ENCODE measurements around the gene TEX11. TPM values are rescaled to one million over a fixed set of nuclear protein-coding genes. Genes with fewer than 3 reads are reported as not detected.
"Not testable (repeated sequence)": the region's sequence is repeated elsewhere in the genome, so short reads cannot be mapped to it uniquely, and the experiment has no call there.

The TEX11 gene
- total RNA-seq, 1 experiment from 2014 or later = 0.11 TPM

GRCh38 chrX:70806081-70806480, 102.4 kb downstream of the TEX11 start:
- DNase-seq (ENCODE audit: low read depth, low spot score) = no peak
- in situ Hi-C loops (cut with HindIII; ENCODE audit: low pct_unique_long_range_greater_than_20kb, low sequenced_read_pairs) = no loop called here

GRCh38 chrX:70796742-70797141, 111.8 kb downstream of the TEX11 start:
- DNase-seq (ENCODE audit: low read depth, low spot score); in situ Hi-C loops (cut with HindIII; ENCODE audit: low pct_unique_long_range_greater_than_20kb, low sequenced_read_pairs): not testable (repeated sequence)

GRCh38 chrX:70774223-70774622, 134.3 kb downstream of the TEX11 start:
- in situ Hi-C loops (cut with HindIII; ENCODE audit: low pct_unique_long_range_greater_than_20kb, low sequenced_read_pairs) = no loop called here

GRCh38 chrX:70769659-70770227, 138.8 kb downstream of the TEX11 start:
- peak; percentile 36 for DNase-seq (ENCODE audit: low read depth, low spot score)
- in situ Hi-C loops (cut with HindIII; ENCODE audit: low pct_unique_long_range_greater_than_20kb, low sequenced_read_pairs) = no loop called here

More at GRCh38 chrX:70774223-70774622, 134.3 kb downstream of the TEX11 start:
- no peak for DNase-seq (ENCODE audit: low read depth, low spot score)

- DNase-seq (ENCODE audit: low read depth, low spot score) = peak; percentile 17
- in situ Hi-C loops (cut with HindIII; ENCODE audit: low pct_unique_long_range_greater_than_20kb, low sequenced_read_pairs) = no loop called here
These were observed 146.2 kb downstream of the TEX11 start for GRCh38 chrX:70762285-70762684.

GRCh38 chrX:70755850-70756249, 152.7 kb downstream of the TEX11 start:
- in situ Hi-C loops (cut with HindIII; ENCODE audit: low pct_unique_long_range_greater_than_20kb, low sequenced_read_pairs) = no loop called here
- no peak for DNase-seq (ENCODE audit: low read depth, low spot score)

GRCh38 chrX:70754169-70754848, 154.2 kb downstream of the TEX11 start:
- in situ Hi-C loops (cut with HindIII; ENCODE audit: low pct_unique_long_range_greater_than_20kb, low sequenced_read_pairs) = no loop called here
- no peak for DNase-seq (ENCODE audit: low read depth, low spot score)

GRCh38 chrX:70733774-70734173, 174.7 kb downstream of the TEX11 start:
- in situ Hi-C loops (cut with HindIII; ENCODE audit: low pct_unique_long_range_greater_than_20kb, low sequenced_read_pairs) = not testable (repeated sequence)

GRCh38 chrX:70727961-70728360, 180.6 kb downstream of the TEX11 start:
- DNase-seq (ENCODE audit: low read depth, low spot score); in situ Hi-C loops (cut with HindIII; ENCODE audit: low pct_unique_long_range_greater_than_20kb, low sequenced_read_pairs): not testable (repeated sequence)

More at GRCh38 chrX:70733774-70734173, 174.7 kb downstream of the TEX11 start:
- DNase-seq (ENCODE audit: low read depth, low spot score) = not testable (repeated sequence)

- in situ Hi-C loops (cut with HindIII; ENCODE audit: low pct_unique_long_range_greater_than_20kb, low sequenced_read_pairs) = no loop called here
- no peak for DNase-seq (ENCODE audit: low read depth, low spot score)
These were observed 187.8 kb downstream of the TEX11 start for GRCh38 chrX:70720721-70721120.

- in situ Hi-C loops (cut with HindIII; ENCODE audit: low pct_unique_long_range_greater_than_20kb, low sequenced_read_pairs); DNase-seq (ENCODE audit: low read depth, low spot score): not testable (repeated sequence)
These were observed 197.2 kb downstream of the TEX11 start for GRCh38 chrX:70711336-70711735.

- in situ Hi-C loops (cut with HindIII; ENCODE audit: low pct_unique_long_range_greater_than_20kb, low sequenced_read_pairs) = no loop called here
- DNase-seq (ENCODE audit: low read depth, low spot score) = no peak
These were observed 214.0 kb downstream of the TEX11 start for GRCh38 chrX:70694339-70695122.

- DNase-seq (ENCODE audit: low read depth, low spot score); in situ Hi-C loops (cut with HindIII; ENCODE audit: low pct_unique_long_range_greater_than_20kb, low sequenced_read_pairs): not testable (repeated sequence)
These were observed 229.1 kb downstream of the TEX11 start for GRCh38 chrX:70679455-70679854.

- no peak for DNase-seq (ENCODE audit: low read depth, low spot score)
- in situ Hi-C loops (cut with HindIII; ENCODE audit: low pct_unique_long_range_greater_than_20kb, low sequenced_read_pairs) = no loop called here
These were observed 233.2 kb downstream of the TEX11 start for GRCh38 chrX:70675284-70675683.

GRCh38 chrX:70672326-70672725, 236.2 kb downstream of the TEX11 start:
- in situ Hi-C loops (cut with HindIII; ENCODE audit: low pct_unique_long_range_greater_than_20kb, low sequenced_read_pairs) = no loop called here
- DNase-seq (ENCODE audit: low read depth, low spot score) = no peak

- in situ Hi-C loops (cut with HindIII; ENCODE audit: low pct_unique_long_range_greater_than_20kb, low sequenced_read_pairs) = no loop called here
- no peak for DNase-seq (ENCODE audit: low read depth, low spot score)
These were observed 239.4 kb downstream of the TEX11 start for GRCh38 chrX:70669120-70669519.

GRCh38 chrX:70664726-70665125, 243.8 kb downstream of the TEX11 start:
- in situ Hi-C loops (cut with HindIII; ENCODE audit: low pct_unique_long_range_greater_than_20kb, low sequenced_read_pairs) = no loop called here
- DNase-seq (ENCODE audit: low read depth, low spot score) = peak; percentile 52

- DNase-seq (ENCODE audit: low read depth, low spot score); in situ Hi-C loops (cut with HindIII; ENCODE audit: low pct_unique_long_range_greater_than_20kb, low sequenced_read_pairs): not testable (repeated sequence)
These were observed 247.4 kb downstream of the TEX11 start for GRCh38 chrX:70661124-70661523.
